MCF 10A (cell line): ENCODE data around the gene ERLEC1. TPM values are rescaled to one million over a fixed set of nuclear protein-coding genes. Genes with fewer than 3 reads are reported as not detected.

ENCODE experiments used
- BruUV-seq: library from RNA; stranded (reverse); fragments of 400-500 nt; replicated peaks from 2 replicates; lab custom pipeline; 2021; lab: Mats Ljungman, UMichigan
- CTCF ChIA-PET: fragments of 300-600 bp; sonication (Branson Sonifier 250); formaldehyde crosslinking; extraction: SDS; loops from one replicate; lab custom pipeline; 2021; ENCODE audit warnings: antibody characterized with exemption, inconsistent platforms; lab: Yijun Ruan, JAX
- POLR2A ChIA-PET: fragments of 300-600, 350-650 bp; sonication (Branson Sonifier 250); formaldehyde crosslinking; extraction: SDS; loops from one replicate; lab custom pipeline; 2020; ENCODE audit warnings: antibody characterized with exemption, inconsistent platforms; lab: Yijun Ruan, JAX
- DNase-seq: peaks from one replicate; pipeline ENCODE4 v3.0.0-alpha.2; 2018; ENCODE audit not compliant: unreplicated experiment
- H3K27ac Mint-ChIP-seq: one replicate; pipeline ENCODE4 v1.8.0; 2022; ENCODE audit warnings: mild to moderate bottlenecking, low read depth, mixed read lengths; ENCODE audit not compliant: unreplicated experiment
- H3K27me3 Mint-ChIP-seq: one replicate; pipeline ENCODE4 v1.8.0; 2022; ENCODE audit warnings: mixed read lengths; ENCODE audit not compliant: insufficient read depth, unreplicated experiment
- H3K36me3 Mint-ChIP-seq: one replicate; pipeline ENCODE4 v1.8.0; 2022; ENCODE audit warnings: mild to moderate bottlenecking, moderate library complexity, mixed read lengths; ENCODE audit not compliant: insufficient read depth, unreplicated experiment
- H3K4me1 Mint-ChIP-seq: one replicate; pipeline ENCODE4 v1.8.0; 2022; ENCODE audit warnings: mixed read lengths; ENCODE audit not compliant: insufficient read depth, unreplicated experiment
- H3K4me3 Mint-ChIP-seq: one replicate; pipeline ENCODE4 v1.8.0; 2022; ENCODE audit warnings: mild to moderate bottlenecking, moderate library complexity, mixed read lengths; ENCODE audit not compliant: unreplicated experiment
- H3K9me3 Mint-ChIP-seq: one replicate; pipeline ENCODE4 v1.8.0; 2022; ENCODE audit warnings: mixed read lengths; ENCODE audit not compliant: unreplicated experiment
- intact Hi-C: fragments of 100-400 bp; cut with micrococcal nuclease; formaldehyde crosslinking; loops from 2 replicates; pipeline ENCODE4 v1.14.1; 2022
- total RNA-seq: library from RNA; stranded (reverse); gene quantifications from 2 replicates; pipeline ENCODE4 v1.2.3, GENCODE V29; 2022
- TF ChIP-seq, protein P1 (sequence below): fragments of 200-600 bp; IDR thresholded peaks from one replicate; pipeline ENCODE4 v1.8.0; 2022; ENCODE audit warnings: antibody characterized with exemption, mild to moderate bottlenecking; ENCODE audit not compliant: unreplicated experiment

Gene ERLEC1
- total RNA-seq, 1 experiment from 2014 or later, result 51.4 TPM

DNA sequence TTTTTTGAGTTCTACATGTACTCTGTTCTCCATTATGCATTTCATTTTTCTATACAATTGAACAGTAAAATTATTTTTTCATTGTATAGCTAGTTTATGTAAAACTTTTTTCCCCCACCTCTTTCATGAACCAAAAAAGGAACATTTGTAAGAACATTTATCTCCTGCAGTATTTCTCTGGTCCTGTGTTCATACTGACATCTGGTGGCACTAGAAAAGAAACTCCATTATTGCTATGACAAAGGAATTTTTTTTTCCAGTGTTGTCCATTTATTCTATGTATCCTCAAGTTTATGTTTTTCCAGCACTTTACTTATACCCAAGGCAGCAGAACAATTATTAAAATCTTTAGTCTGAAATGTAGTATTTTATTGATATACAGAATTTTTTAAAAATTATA lies 46.7 kb upstream of the ERLEC1 start:
- ChIA-PET POLR2A (no interaction called here), CTCF (interaction anchor here (0.6 to 2.7 kb wide), 7 partner anchors 36 to 1733 kb away, joined by 3 to 9 read pairs (median 3); no protein-coding TSS in a partner anchor)
- Mint-ChIP-seq H3K27ac (no peak overlapping the region), H3K9me3 (no peaks in the 10 kb centered on the region), H3K4me1 (peaks cover 7% of the 10 kb centered on the region), H3K4me3 (no peak overlapping the region), H3K27me3 (no peaks in the 10 kb centered on the region), H3K36me3 (peaks cover 5% of the 10 kb centered on the region)
- intact Hi-C loops, result loop anchor here (1.0 to 5.0 kb wide), 2 partner anchors 317 to 538 kb away; no protein-coding TSS in a partner anchor
- no TSS peak for BruUV-seq
- TF ChIP-seq, protein P1, sequence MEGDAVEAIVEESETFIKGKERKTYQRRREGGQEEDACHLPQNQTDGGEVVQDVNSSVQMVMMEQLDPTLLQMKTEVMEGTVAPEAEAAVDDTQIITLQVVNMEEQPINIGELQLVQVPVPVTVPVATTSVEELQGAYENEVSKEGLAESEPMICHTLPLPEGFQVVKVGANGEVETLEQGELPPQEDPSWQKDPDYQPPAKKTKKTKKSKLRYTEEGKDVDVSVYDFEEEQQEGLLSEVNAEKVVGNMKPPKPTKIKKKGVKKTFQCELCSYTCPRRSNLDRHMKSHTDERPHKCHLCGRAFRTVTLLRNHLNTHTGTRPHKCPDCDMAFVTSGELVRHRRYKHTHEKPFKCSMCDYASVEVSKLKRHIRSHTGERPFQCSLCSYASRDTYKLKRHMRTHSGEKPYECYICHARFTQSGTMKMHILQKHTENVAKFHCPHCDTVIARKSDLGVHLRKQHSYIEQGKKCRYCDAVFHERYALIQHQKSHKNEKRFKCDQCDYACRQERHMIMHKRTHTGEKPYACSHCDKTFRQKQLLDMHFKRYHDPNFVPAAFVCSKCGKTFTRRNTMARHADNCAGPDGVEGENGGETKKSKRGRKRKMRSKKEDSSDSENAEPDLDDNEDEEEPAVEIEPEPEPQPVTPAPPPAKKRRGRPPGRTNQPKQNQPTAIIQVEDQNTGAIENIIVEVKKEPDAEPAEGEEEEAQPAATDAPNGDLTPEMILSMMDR, result peak; percentile 54
- peak; percentile 26 for DNase-seq

DNA sequence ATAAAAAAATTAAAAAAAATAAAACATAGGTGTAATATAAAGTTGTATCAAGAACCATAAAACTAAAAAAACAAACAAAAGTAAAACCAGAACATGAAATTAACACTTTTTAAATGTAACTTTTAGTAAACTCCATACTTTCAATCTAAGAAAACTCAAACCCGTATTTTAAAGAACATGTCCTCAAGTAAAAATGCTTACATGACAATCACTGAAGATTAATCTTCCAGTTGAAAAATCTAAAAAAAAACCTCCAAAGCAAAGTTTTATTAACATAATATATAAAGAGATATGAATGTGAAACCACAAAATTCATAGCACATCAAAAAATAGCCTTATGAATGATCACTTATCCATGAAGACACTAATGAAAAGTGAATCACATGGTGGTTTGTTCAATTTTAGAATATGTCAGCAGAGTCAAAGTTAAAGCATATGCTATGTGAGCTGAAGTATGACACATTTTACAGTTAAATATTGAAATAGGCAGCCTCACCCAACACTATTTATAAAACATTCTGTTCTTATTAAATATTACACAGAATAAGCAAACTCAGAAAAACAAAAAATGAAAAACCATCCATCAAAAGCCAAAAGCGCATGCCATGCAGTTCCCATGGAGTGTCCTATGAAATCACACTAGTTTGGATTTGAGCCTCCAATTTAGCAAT lies 42.3 kb upstream of the ERLEC1 start:
- H3K4me1 Mint-ChIP-seq, result peaks cover 7% of the 10 kb centered on the region
- POLR2A ChIA-PET, result interaction anchor here (0.7 to 1.5 kb wide), 3 partner anchors 23 to 128 kb away, joined by 3 to 12 read pairs (median 6); partner anchors contain the start of gene CHAC2
- no peak for DNase-seq
- no peaks in the 10 kb centered on the region for H3K27me3 Mint-ChIP-seq
- peaks cover 7% of the 10 kb centered on the region for H3K36me3 Mint-ChIP-seq
- intact Hi-C loops, result loop anchor here (5.0 kb wide), 1 partner anchor 542 kb away; no protein-coding TSS in a partner anchor
- BruUV-seq, result no TSS peak
- peak overlapping the region; percentile 67 for H3K27ac Mint-ChIP-seq
- no peak overlapping the region for H3K4me3 Mint-ChIP-seq
- CTCF ChIA-PET, result interaction anchor here (1.0 kb wide), 1 partner anchor 29 kb away, joined by 3 read pairs; no protein-coding TSS in a partner anchor
- TF ChIP-seq, protein P1, result no peak
- H3K9me3 Mint-ChIP-seq, result no peaks in the 10 kb centered on the region

DNA sequence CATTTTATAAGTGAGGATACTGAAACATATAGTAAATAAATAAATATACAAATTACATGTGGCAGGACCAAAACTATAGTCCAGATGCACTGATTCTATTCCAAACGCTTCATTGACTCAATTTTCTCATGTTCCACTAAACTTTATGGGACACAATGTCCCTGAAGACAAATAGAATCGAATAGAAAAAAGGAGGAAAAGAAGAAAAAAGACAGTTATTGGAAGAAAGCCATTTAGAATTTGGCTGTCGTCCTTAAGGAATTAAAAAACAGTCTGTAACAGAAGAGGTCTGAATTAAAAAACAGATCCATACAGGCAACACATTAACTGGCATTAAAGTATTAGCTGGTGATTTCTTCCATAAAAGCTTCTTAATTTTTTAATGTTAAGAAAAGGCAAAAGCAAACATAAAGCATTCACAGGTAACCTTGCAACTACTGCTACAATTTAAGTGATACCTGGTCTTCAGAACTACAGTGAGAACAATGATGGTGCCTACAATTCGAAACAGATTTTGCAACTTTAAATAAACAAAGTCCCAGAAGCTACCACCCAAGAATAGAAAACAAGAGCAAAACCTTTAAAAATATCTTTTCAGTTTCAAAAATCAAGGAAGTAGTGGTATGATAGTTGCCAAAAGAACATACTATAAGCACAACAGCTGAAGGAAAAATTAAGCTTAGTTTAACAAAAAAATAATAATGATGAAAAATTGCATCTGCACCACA lies 36.6 kb upstream of the ERLEC1 start:
- intact Hi-C loops, result no loop called here
- Mint-ChIP-seq H3K4me1 (peaks cover 21% of the 10 kb centered on the region), H3K9me3 (no peaks in the 10 kb centered on the region), H3K36me3 (peaks cover 7% of the 10 kb centered on the region), H3K4me3 (no peak overlapping the region), H3K27me3 (no peaks in the 10 kb centered on the region), H3K27ac (no peak overlapping the region)
- POLR2A ChIA-PET, result interaction anchor here (0.7 kb wide), 2 partner anchors 18 to 1534 kb away, joined by 3 read pairs; no protein-coding TSS in a partner anchor
- no peak for DNase-seq
- TF ChIP-seq, protein P1, result no peak
- BruUV-seq, result no TSS peak
- CTCF ChIA-PET, result no interaction called here

DNA sequence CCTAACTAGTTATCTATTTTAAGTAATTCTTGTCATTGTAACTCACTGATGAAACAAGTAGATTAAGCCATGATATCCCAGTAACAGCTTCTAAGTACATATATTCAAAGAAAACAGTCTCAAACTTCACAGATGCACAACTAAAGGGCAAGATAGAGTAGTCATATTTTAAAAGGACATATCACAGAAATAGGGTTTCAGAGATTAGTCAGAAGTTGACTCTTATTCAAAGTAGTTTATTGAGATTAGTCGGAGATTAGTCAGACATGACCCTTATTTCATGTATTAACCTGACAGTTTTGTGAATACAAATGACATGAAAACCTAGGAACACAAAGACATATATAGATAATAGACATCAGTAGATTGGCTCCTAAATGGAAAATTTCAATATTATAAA lies 35.1 kb upstream of the ERLEC1 start:
- Mint-ChIP-seq H3K36me3 (peaks cover 11% of the 10 kb centered on the region), H3K4me1 (peaks cover 25% of the 10 kb centered on the region), H3K27ac (peak overlapping the region; percentile 19), H3K9me3 (no peaks in the 10 kb centered on the region), H3K27me3 (no peaks in the 10 kb centered on the region), H3K4me3 (no peak overlapping the region)
- TF ChIP-seq, protein P1, result no peak
- no peak for DNase-seq
- CTCF ChIA-PET, result interaction anchor here (0.6 to 0.9 kb wide), 4 partner anchors 10 to 936 kb away, joined by 3 to 4 read pairs (median 4); no protein-coding TSS in a partner anchor
- intact Hi-C loops, result no loop called here
- BruUV-seq, result no TSS peak
- POLR2A ChIA-PET, result interaction anchor here (1.0 to 1.2 kb wide), 2 partner anchors 9 to 16 kb away, joined by 3 to 7 read pairs; partner anchors contain the start of gene CHAC2
